Prostate gland (tissue), 2 donors: Measurements from ENCODE around the gene ZNF536. TPM values are rescaled to one million over a fixed set of nuclear protein-coding genes. Genes with fewer than 3 reads are reported as not detected.

Source experiments
- DNase-seq: peaks from one replicate; pipeline ENCODE4 v3.0.0-alpha.2; 2019; ENCODE audit warnings: low spot score
- H3K27ac ChIP-seq, 2 donors: fragments of 200-600 bp; sonication (generic); 2 replicates each; pipeline ENCODE4 v1.5.1; 2017 to 2019
- H3K27me3 ChIP-seq: fragments of 200-600 bp; sonication (generic); replicated peaks from 2 replicates; pipeline ENCODE4 v1.5.1; 2019; ENCODE audit not compliant: insufficient read depth
- H3K36me3 ChIP-seq, 2 donors: fragments of 200-600 bp; sonication (generic); 1 replicate in 1 of 2; 2 replicates in 1 of 2; pipeline versions ENCODE4 v1.5.1 to v1.8.1; 2017 to 2019
- H3K4me1 ChIP-seq: fragments of 200-600 bp; sonication (generic); replicated peaks from 2 replicates; pipeline ENCODE4 v1.5.1; 2019
- H3K4me3 ChIP-seq, 2 donors: fragments of 200-600 bp; sonication (generic); 2 replicates each; pipeline ENCODE4 v1.5.1; 2017 to 2019
- H3K9me3 ChIP-seq: fragments of 200-600 bp; sonication (generic); 2 replicates; pipeline ENCODE4 v1.5.1; 2017
- CTCF ChIP-seq, 4 experiments: fragments of 200-600 bp in 2 of 4; fragments of 450-650 bp in 2 of 4; sonication (generic) in 2 of 4; IDR thresholded peaks; 1 replicate in 3 of 4; 2 replicates in 1 of 4; pipeline ENCODE4 v1.5.1; 2016 to 2019; ENCODE audit warnings: antibody characterized with exemption in 4 of 4, mild to moderate bottlenecking in 2 of 4, moderate library complexity in 2 of 4
- POLR2A ChIP-seq: fragments of 450-650 bp; IDR thresholded peaks from one replicate; pipeline ENCODE4 v1.6.1; 2016; ENCODE audit warnings: antibody characterized with exemption, mild to moderate bottlenecking
- POLR2AphosphoS5 ChIP-seq: sonication (generic); formaldehyde crosslinking; IDR thresholded peaks from one replicate; pipeline ENCODE4 v1.6.1; 2017; ENCODE audit warnings: antibody characterized with exemption
- WGBS: methylation state at CpG from one replicate; pipeline ENCODE4 v1.1.5; 2018; 5-methylcytosine and 5-hydroxymethylcytosine counted together
- intact Hi-C: fragments of 100-400 bp; cut with DNase I; formaldehyde crosslinking; loops from one replicate; pipeline ENCODE4 v1.14.2; 2022
- total RNA-seq, 2 donors: library from RNA; depleted of rRNA; stranded (reverse); fragments of >200 nt; gene quantifications; one replicate each; pipeline ENCODE4 v1.1.0, GENCODE V29; 2016

ZNF536 gene
- total RNA-seq = 10 to 100 TPM in 1 of 2 donors, 1 to 10 TPM in 1; 1.1 to 42.0 TPM

GRCh38 chr19:30371960-30372824 lies at the start of gene ZNF536:
TSS of gene ZNF536 (plus strand) at chr19:30372384. CDS start at chr19:30443563, 71,179 bp downstream.
- Histone ChIP-seq H3K4me1 (no peaks in the 10 kb centered on the region), H3K27me3 (peaks cover 7% of the 10 kb centered on the region), H3K36me3 (no peaks in the 10 kb centered on the region), H3K4me3 (no peak within 1 kb of the TSS), H3K9me3 (no peaks in the 10 kb centered on the region), H3K27ac (no peak within 1 kb of the TSS)
- no peak for TF ChIP-seq POLR2AphosphoS5
- no peak for TF ChIP-seq CTCF (IDR thresholded peaks at IDR 0.05)
- TF ChIP-seq POLR2A = no peak
- no peak for DNase-seq
- intact Hi-C loops = no loop called here
- 81% methylated on average over 9 of the region's 9 CpGs for WGBS

GRCh38 chr19:30322641-30323320 lies 49.4 kb upstream of the ZNF536 start:
- TF ChIP-seq CTCF (IDR thresholded peaks at IDR 0.05) (no peak), POLR2A (no peak), POLR2AphosphoS5 (no peak)
- intact Hi-C loops = no loop called here
- Histone ChIP-seq H3K36me3 (no peaks in the 10 kb centered on the region), H3K27ac (no peak overlapping the region), H3K9me3 (no peaks in the 10 kb centered on the region), H3K27me3 (no peaks in the 10 kb centered on the region), H3K4me3 (no peak overlapping the region), H3K4me1 (no peaks in the 10 kb centered on the region)
- WGBS = 97% methylated on average over 6 of the region's 6 CpGs
- DNase-seq = no peak

- no peak overlapping the region for H3K4me3 ChIP-seq
- H3K36me3 ChIP-seq = no peaks in the 10 kb centered on the region
- H3K27ac ChIP-seq = no peak overlapping the region
- intact Hi-C loops = no loop called here
- no peak for TF ChIP-seq POLR2A
- TF ChIP-seq CTCF (IDR thresholded peaks at IDR 0.05) = no peak
- TF ChIP-seq POLR2AphosphoS5 = no peak
- H3K9me3 ChIP-seq = no peaks in the 10 kb centered on the region
- DNase-seq = no peak
- no peaks in the 10 kb centered on the region for H3K4me1 ChIP-seq
- no peaks in the 10 kb centered on the region for H3K27me3 ChIP-seq
These were observed 48.3 kb upstream of the ZNF536 start for GRCh38 chr19:30323904-30324303.

- intact Hi-C loops = no loop called here
- 96% methylated on average over 7 of the region's 7 CpGs for WGBS
- no peak overlapping the region for H3K4me3 ChIP-seq
- no peak overlapping the region for H3K27ac ChIP-seq
- TF ChIP-seq POLR2A = no peak
- TF ChIP-seq CTCF (IDR thresholded peaks at IDR 0.05) = no peak
- TF ChIP-seq POLR2AphosphoS5 = no peak
- no peaks in the 10 kb centered on the region for H3K27me3 ChIP-seq
- H3K9me3 ChIP-seq = no peaks in the 10 kb centered on the region
- H3K36me3 ChIP-seq = no peaks in the 10 kb centered on the region
- no peaks in the 10 kb centered on the region for H3K4me1 ChIP-seq
- no peak for DNase-seq
These were observed 47.2 kb upstream of the ZNF536 start for GRCh38 chr19:30324982-30325381.
